ENCODE measurements around the gene TMPRSS3.

The TMPRSS3 gene

GRCh38 chr21:42378418-42378817 is 17.4 kb downstream of the TMPRSS3 start:
- DNase-seq (ENCODE audit: low read depth), result no peak
- TF ChIP-seq CTCF (conservative IDR thresholded peaks at IDR 0.05; ENCODE audit: low read depth, low read length), result no peak
- no peak overlapping the region for H3K4me3 ChIP-seq (ENCODE audit: low read depth, low read length)

- no peak for TF ChIP-seq CTCF (conservative IDR thresholded peaks at IDR 0.05; ENCODE audit: low read depth, low read length)
- no peak overlapping the region for H3K4me3 ChIP-seq (ENCODE audit: low read depth, low read length)
- DNase-seq (ENCODE audit: low read depth), result no peak
Measured at GRCh38 chr21:42377951-42378340, 17.9 kb downstream of the TMPRSS3 start.

DNA sequence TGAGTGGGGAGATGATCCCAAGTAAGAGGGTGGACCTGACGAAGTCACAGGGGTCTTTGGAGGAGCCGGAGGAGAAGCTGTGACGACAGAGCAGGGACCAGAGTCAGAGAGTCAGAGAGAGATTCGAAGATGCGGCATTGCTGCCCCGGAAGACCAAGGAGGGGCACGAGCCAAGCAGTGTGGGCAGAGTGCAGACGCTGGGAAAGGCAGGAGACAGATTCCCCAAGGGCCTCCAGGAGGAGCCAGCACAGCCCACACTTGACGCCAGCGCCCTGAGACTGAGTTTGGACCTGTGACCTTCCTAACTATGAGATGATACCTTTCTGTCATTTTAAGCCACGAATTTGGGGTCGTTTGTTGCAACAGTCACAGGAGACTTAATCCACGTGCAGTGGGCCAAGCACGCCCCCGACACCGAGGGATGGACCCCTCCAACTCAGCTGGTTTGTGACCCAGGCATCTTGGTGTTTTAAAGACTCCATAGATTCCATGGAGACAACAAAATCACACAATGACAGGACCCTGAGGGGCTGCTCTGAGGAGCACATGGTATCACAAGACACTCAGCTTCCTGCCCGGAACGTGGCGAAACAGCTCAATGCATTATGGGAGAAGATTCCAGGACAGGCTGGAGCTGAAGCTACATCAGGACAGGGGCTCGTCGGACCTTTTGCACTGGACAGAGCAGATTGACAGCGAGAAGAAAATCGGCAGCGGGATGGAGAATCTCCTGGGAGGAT is 18.5 kb downstream of the TMPRSS3 start:
- H3K4me3 ChIP-seq (ENCODE audit: low read depth, low read length), result no peak overlapping the region
- no peak for DNase-seq (ENCODE audit: low read depth)
- TF ChIP-seq CTCF (conservative IDR thresholded peaks at IDR 0.05; ENCODE audit: low read depth, low read length), result no peak

DNA sequence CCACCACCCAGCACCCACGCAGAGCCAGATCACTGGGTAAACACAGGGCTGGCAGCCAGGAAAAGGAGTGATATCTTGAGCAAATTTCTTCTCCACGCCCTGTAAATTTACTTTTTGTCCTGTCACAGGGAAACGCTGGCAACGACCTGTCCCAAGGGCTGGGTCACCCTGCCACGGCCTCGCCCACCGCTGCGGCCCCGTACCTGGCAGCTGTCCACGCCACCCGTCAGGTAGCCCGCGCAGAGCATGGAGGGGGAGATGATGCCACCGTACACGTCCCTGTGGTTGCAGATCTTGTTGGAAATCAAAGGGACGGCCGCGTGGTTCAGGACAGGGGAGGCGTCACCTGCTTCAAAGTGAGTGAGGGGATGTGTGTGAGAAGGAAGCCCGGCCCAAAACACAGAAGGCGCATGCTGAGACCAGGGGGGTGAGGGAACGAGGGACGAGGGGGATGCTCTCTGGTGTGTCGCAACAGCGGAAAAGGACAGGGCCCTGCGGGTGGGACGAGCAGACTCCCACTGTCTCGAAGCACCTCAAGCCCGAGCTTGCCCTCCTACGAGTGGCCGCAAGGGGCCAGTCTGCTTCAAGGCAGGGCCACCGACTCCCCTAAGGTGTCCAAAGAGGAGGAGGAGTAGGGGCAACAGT is 19.4 kb downstream of the TMPRSS3 start:
- no peak for DNase-seq (ENCODE audit: low read depth)
- TF ChIP-seq CTCF (conservative IDR thresholded peaks at IDR 0.05; ENCODE audit: low read depth, low read length), result no peak
- no peak overlapping the region for H3K4me3 ChIP-seq (ENCODE audit: low read depth, low read length)

DNA sequence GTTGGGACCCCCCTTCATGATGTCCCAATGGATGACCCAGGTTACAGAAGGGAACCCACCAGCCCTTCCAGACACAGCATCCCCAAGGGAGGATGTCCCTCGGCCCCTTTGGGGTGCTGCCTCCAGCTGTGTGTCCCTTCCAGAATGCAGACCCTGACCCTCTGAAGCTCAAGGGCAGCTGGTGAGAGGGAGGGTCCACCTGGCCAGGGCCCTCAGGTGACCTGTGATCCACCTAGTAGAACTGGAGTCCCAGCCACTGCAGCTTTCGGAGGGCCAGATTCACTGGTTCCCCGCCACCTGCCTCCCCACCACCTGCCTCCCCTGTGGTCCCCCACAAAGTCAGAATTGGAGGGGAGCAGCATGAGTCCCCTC is 19.9 kb downstream of the TMPRSS3 start:
- no peak for TF ChIP-seq CTCF (conservative IDR thresholded peaks at IDR 0.05; ENCODE audit: low read depth, low read length)
- no peak overlapping the region for H3K4me3 ChIP-seq (ENCODE audit: low read depth, low read length)
- DNase-seq (ENCODE audit: low read depth), result no peak

DNA sequence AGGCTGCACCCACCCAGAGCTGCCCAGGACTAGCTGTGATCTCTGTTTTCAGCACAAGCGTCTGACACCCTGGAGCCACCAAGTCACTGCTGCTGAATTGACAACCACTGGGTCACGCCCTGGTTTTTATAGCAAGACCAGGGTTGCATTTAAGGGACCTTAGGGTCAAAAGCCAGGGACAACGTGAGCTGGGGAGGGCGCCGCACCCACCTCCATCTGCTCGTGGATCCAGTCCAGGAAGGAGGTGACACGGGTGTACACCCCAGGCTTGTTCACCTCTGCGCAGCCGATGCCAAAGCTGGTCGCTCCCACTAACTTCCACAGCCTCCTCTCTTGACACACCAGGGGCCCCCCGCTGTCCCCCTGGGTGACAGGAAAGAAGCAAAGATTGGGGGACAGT is 20.3 kb downstream of the TMPRSS3 start:
- TF ChIP-seq CTCF (conservative IDR thresholded peaks at IDR 0.05; ENCODE audit: low read depth, low read length), result no peak
- no peak for DNase-seq (ENCODE audit: low read depth)
- H3K4me3 ChIP-seq (ENCODE audit: low read depth, low read length), result no peak overlapping the region
